Muscle of back (tissue), 11 donors: ENCODE data around the gene CDRT4. TPM values are rescaled to one million over a fixed set of nuclear protein-coding genes. Genes with fewer than 3 reads are reported as not detected.

Experiments used
- DNase-seq, 3 donors: peaks; one replicate each; pipeline versions ENCODE4 v3.0.0 to v3.0.0-alpha.2; 2013
- polyA plus RNA-seq, 10 donors: library from polyadenylated mRNA; unstranded; fragments of 120-200 nt; gene quantifications; one replicate each; pipeline ENCODE4 v1.2.1, GENCODE V29; 2013; ENCODE audit not compliant: insufficient read length in 10 of 10

The CDRT4 gene
- polyA plus RNA-seq, 10 donors = 0.88 to 10.6 (median 2.8) TPM

- DNase-seq = peak in 1 of 3 donors; percentile 34
These were observed 69.8 kb downstream of the CDRT4 start for GRCh38 chr17:15397620-15398019.

- DNase-seq = no peak
These were observed 72.3 kb downstream of the CDRT4 start for GRCh38 chr17:15395091-15395490.

GRCh38 chr17:15393414-15393813 is 74.0 kb downstream of the CDRT4 start:
- no peak for DNase-seq

GRCh38 chr17:15392326-15392741 is 75.1 kb downstream of the CDRT4 start:
- DNase-seq = no peak

- no peak for DNase-seq
These were observed 78.9 kb downstream of the CDRT4 start for GRCh38 chr17:15388356-15389041.

- DNase-seq = no peak
These were observed 81.3 kb downstream of the CDRT4 start for GRCh38 chr17:15386083-15386482.

Other genes with a start within 250 kb of the CDRT4 start
- gene PMP22, start 202.3 kb downstream of the CDRT4 start, polyA plus RNA-seq = 100 to 1,000 TPM; 196 to 302 (median 219) TPM
- 1 to 10 TPM in 7 of 10 donors, under 1 TPM in 3; 0.63 to 2.5 (median 1.1) TPM for gene TEKT3, start 126.0 kb downstream of the CDRT4 start, polyA plus RNA-seq
- 10 to 100 TPM in 1 of 10 donors, 1 to 10 TPM in 9; 4.3 to 13.8 (median 8.4) TPM for gene TVP23C, start 95.9 kb upstream of the CDRT4 start, polyA plus RNA-seq
- 1 to 10 TPM in 8 of 10 donors, under 1 TPM in 2; 0.67 to 3.2 (median 1.3) TPM for gene FBXW10B, start 152.1 kb upstream of the CDRT4 start, polyA plus RNA-seq
- gene TRIM16, start 216.7 kb upstream of the CDRT4 start, polyA plus RNA-seq = 10 to 100 TPM; 35.8 to 59.2 (median 41.0) TPM
- 10 to 100 TPM; 19.3 to 27.9 (median 24.7) TPM for gene ZNF286A, start 232.1 kb upstream of the CDRT4 start, polyA plus RNA-seq